KOPT-K1 (cell line): ENCODE measurements around the gene SETMAR.
"Not testable (repeated sequence)": the region's sequence is repeated elsewhere in the genome, so short reads cannot be mapped to it uniquely, and the experiment has no call there.

Source experiments
- H3K27ac ChIP-seq: fragments of 200-600 bp; sonication (generic); 2 replicates; pipeline ENCODE4 v1.5.1; 2016; ENCODE audit warnings: antibody characterized with exemption, mild to moderate bottlenecking, low read depth, low read length; ENCODE audit not compliant: poor library complexity, severe bottlenecking
- H3K36me3 ChIP-seq: fragments of 200-600 bp; sonication (generic); 2 replicates; pipeline ENCODE4 v1.5.1; 2017; ENCODE audit warnings: antibody characterized with exemption, mild to moderate bottlenecking, low read length, moderate library complexity; ENCODE audit not compliant: insufficient read depth
- H3K9me3 ChIP-seq: fragments of 200-600 bp; sonication (generic); 2 replicates; pipeline ENCODE4 v1.5.1; 2017; ENCODE audit warnings: antibody characterized with exemption, low read length, mild to moderate bottlenecking; ENCODE audit not compliant: insufficient read depth, poor library complexity, severe bottlenecking

Gene SETMAR

GRCh38 chr3:4303187-4304123 is at the start of gene SETMAR:
SETMAR (plus strand) TSS chr3:4303369; CDS start chr3:4303371, 2 bp downstream.
- Histone ChIP-seq H3K27ac (peak within 1 kb of the TSS; percentile 93), H3K9me3 (no peaks in the 10 kb centered on the region), H3K36me3 (peaks cover 21% of the 10 kb centered on the region)

GRCh38 chr3:4261406-4261805 is 41.8 kb upstream of the SETMAR start:
- H3K27ac ChIP-seq = no peak overlapping the region
- H3K36me3 ChIP-seq = no peaks in the 10 kb centered on the region
- H3K9me3 ChIP-seq = no peaks in the 10 kb centered on the region

- Histone ChIP-seq H3K36me3 (no peaks in the 10 kb centered on the region), H3K9me3 (no peaks in the 10 kb centered on the region), H3K27ac (no peak overlapping the region)
Observed at GRCh38 chr3:4264040-4264439, 39.1 kb upstream of the SETMAR start.

- Histone ChIP-seq H3K9me3 (no peaks in the 10 kb centered on the region), H3K36me3 (no peaks in the 10 kb centered on the region), H3K27ac (no peak overlapping the region)
Observed at GRCh38 chr3:4270720-4271119, 32.4 kb upstream of the SETMAR start.

GRCh38 chr3:4271834-4272233 is 31.3 kb upstream of the SETMAR start:
- no peaks in the 10 kb centered on the region for H3K9me3 ChIP-seq
- no peaks in the 10 kb centered on the region for H3K36me3 ChIP-seq
- H3K27ac ChIP-seq = no peak overlapping the region

GRCh38 chr3:4279516-4280105 is 23.6 kb upstream of the SETMAR start:
- Histone ChIP-seq H3K9me3 (no peaks in the 10 kb centered on the region), H3K27ac (no peak overlapping the region), H3K36me3 (no peaks in the 10 kb centered on the region)

GRCh38 chr3:4281991-4282390 is 21.2 kb upstream of the SETMAR start:
- no peaks in the 10 kb centered on the region for H3K9me3 ChIP-seq
- no peak overlapping the region for H3K27ac ChIP-seq
- no peaks in the 10 kb centered on the region for H3K36me3 ChIP-seq

GRCh38 chr3:4284865-4285264 is 18.3 kb upstream of the SETMAR start:
- Histone ChIP-seq H3K36me3 (no peaks in the 10 kb centered on the region), H3K27ac (no peak overlapping the region), H3K9me3 (no peaks in the 10 kb centered on the region)

GRCh38 chr3:4289044-4289443 is 14.1 kb upstream of the SETMAR start:
- Histone ChIP-seq H3K9me3 (no peaks in the 10 kb centered on the region), H3K36me3 (no peaks in the 10 kb centered on the region), H3K27ac (no peak overlapping the region)

- Histone ChIP-seq H3K27ac (no peak overlapping the region), H3K36me3 (no peaks in the 10 kb centered on the region), H3K9me3 (no peaks in the 10 kb centered on the region)
Observed at GRCh38 chr3:4290272-4290893, 12.8 kb upstream of the SETMAR start.

- H3K9me3 ChIP-seq = no peaks in the 10 kb centered on the region
- H3K27ac ChIP-seq = no peak overlapping the region
- H3K36me3 ChIP-seq = no peaks in the 10 kb centered on the region
Observed at GRCh38 chr3:4292301-4292700, 10.9 kb upstream of the SETMAR start.

- Histone ChIP-seq H3K27ac (no peak overlapping the region), H3K36me3 (no peaks in the 10 kb centered on the region), H3K9me3 (no peaks in the 10 kb centered on the region)
Observed at GRCh38 chr3:4294616-4295327, 8.4 kb upstream of the SETMAR start.

- H3K9me3 ChIP-seq, H3K36me3 ChIP-seq, H3K27ac ChIP-seq: not testable (repeated sequence)
Observed at GRCh38 chr3:4296454-4296853, 6.7 kb upstream of the SETMAR start.

- no peak overlapping the region for H3K27ac ChIP-seq
- H3K9me3 ChIP-seq = no peaks in the 10 kb centered on the region
- H3K36me3 ChIP-seq = no peaks in the 10 kb centered on the region
Observed at GRCh38 chr3:4297486-4297885, 5.7 kb upstream of the SETMAR start.

GRCh38 chr3:4302747-4303146 is 422 bp upstream of the SETMAR start:
- Histone ChIP-seq H3K36me3 (peaks cover 14% of the 10 kb centered on the region), H3K27ac (peak overlapping the region; percentile 93), H3K9me3 (no peaks in the 10 kb centered on the region)
